HepG2 (cell line): Measurements from ENCODE around the gene ANKRD44. TPM values are rescaled to one million over a fixed set of nuclear protein-coding genes. Genes with fewer than 3 reads are reported as not detected.

Experiments
- CTCF ChIP-seq: sonication (generic); formaldehyde crosslinking; IDR thresholded peaks from 2 replicates; pipeline ENCODE4 v1.5.0; 2020; ENCODE audit warnings: mild to moderate bottlenecking, missing genetic modification reagents, moderate library complexity
- DPF2 ChIP-seq: sonication (generic); formaldehyde crosslinking; IDR thresholded peaks from 2 replicates; pipeline ENCODE4 v1.4.0; 2020; ENCODE audit warnings: mild to moderate bottlenecking, low read depth, missing genetic modification reagents, borderline replicate concordance
- FOSL1 ChIP-seq: sonication (generic); formaldehyde crosslinking; IDR thresholded peaks from 2 replicates; pipeline ENCODE4 v1.9.0; 2021; ENCODE audit warnings: missing genetic modification reagents, borderline replicate concordance
- HDAC1 ChIP-seq: sonication (generic); formaldehyde crosslinking; IDR thresholded peaks from 2 replicates; pipeline ENCODE4 v1.5.1; 2020; ENCODE audit warnings: mild to moderate bottlenecking, missing genetic modification reagents
- HINFP ChIP-seq: sonication (generic); formaldehyde crosslinking; IDR thresholded peaks from 2 replicates; pipeline ENCODE4 v1.4.0; 2020; ENCODE audit warnings: low read depth, mild to moderate bottlenecking, missing genetic modification reagents
- JUNB ChIP-seq: sonication (generic); formaldehyde crosslinking; IDR thresholded peaks from 2 replicates; pipeline ENCODE4 v1.8.0; 2022; ENCODE audit warnings: missing genetic modification reagents, mild to moderate bottlenecking, borderline replicate concordance
- KMT2B ChIP-seq: IDR thresholded peaks from 2 replicates; pipeline ENCODE4 v1.6.1; 2016; ENCODE audit warnings: missing genetic modification reagents, missing compliant biosample characterization
- NR2F1 ChIP-seq, 2 experiments: fragments of 450-650 bp in 1 of 2; formaldehyde crosslinking in 1 of 2; IDR thresholded peaks; 2 replicates each; pipeline versions ENCODE4 v1.5.0 to v1.6.1; 2016 to 2020; ENCODE audit warnings: mild to moderate bottlenecking in 1 of 2, missing compliant biosample characterization in 1 of 2, missing genetic modification reagents in 1 of 2, moderate library complexity in 1 of 2
- POGK ChIP-seq: sonication (generic); formaldehyde crosslinking; conservative IDR thresholded peaks from 2 replicates; pipeline ENCODE4 v1.8.0; 2022; ENCODE audit warnings: mild to moderate bottlenecking, moderate library complexity, missing genetic modification reagents
- RARA ChIP-seq: IDR thresholded peaks from 2 replicates; pipeline ENCODE4 v1.6.1; 2016; ENCODE audit warnings: missing genetic modification reagents, missing compliant biosample characterization
- SOX13 ChIP-seq, 3 experiments: fragments of 450-650 bp in 1 of 3; sonication (generic) in 1 of 3; formaldehyde crosslinking in 1 of 3; IDR thresholded peaks in 2 of 3; conservative IDR thresholded peaks in 1 of 3; 2 replicates each; pipeline versions ENCODE4 v1.5.0 to v1.6.1; 2016 to 2020; ENCODE audit warnings: antibody characterized with exemption in 1 of 3, mild to moderate bottlenecking in 1 of 3, missing compliant biosample characterization in 1 of 3, missing genetic modification reagents in 1 of 3, moderate library complexity in 1 of 3
- SOX5 ChIP-seq: IDR thresholded peaks from 2 replicates; pipeline ENCODE4 v1.6.1; 2016; ENCODE audit warnings: borderline replicate concordance
- TFAP4 ChIP-seq: sonication (generic); IDR thresholded peaks from 2 replicates; pipeline ENCODE4 v1.6.1; 2016; ENCODE audit warnings: low read depth, borderline replicate concordance
- XRCC5 ChIP-seq: fragments of 200-400 bp; formaldehyde crosslinking; optimal IDR thresholded peaks from 2 replicates; pipeline ENCODE3; 2017; ENCODE audit warnings: mild to moderate bottlenecking, low read length
- ZBTB20 ChIP-seq: sonication (generic); formaldehyde crosslinking; IDR thresholded peaks from 2 replicates; pipeline ENCODE4 v1.8.1; 2023; ENCODE audit warnings: missing genetic modification reagents, low read depth, mild to moderate bottlenecking, borderline replicate concordance
- ZKSCAN8 ChIP-seq: IDR thresholded peaks from 2 replicates; pipeline ENCODE4 v1.6.1; 2016; ENCODE audit warnings: borderline replicate concordance, missing genetic modification reagents, missing compliant biosample characterization
- ZMYM4 ChIP-seq: sonication (generic); formaldehyde crosslinking; IDR thresholded peaks from 2 replicates; pipeline ENCODE4 v1.8.1; 2023; ENCODE audit warnings: mild to moderate bottlenecking, missing genetic modification reagents
- ZNF180 ChIP-seq: sonication (generic); formaldehyde crosslinking; IDR thresholded peaks from 2 replicates; pipeline ENCODE4 v1.4.0; 2020; ENCODE audit warnings: low read depth, missing genetic modification reagents, borderline replicate concordance
- ZNF747 ChIP-seq: sonication (generic); formaldehyde crosslinking; IDR thresholded peaks from 2 replicates; pipeline ENCODE4 v1.8.1; 2023; ENCODE audit warnings: missing genetic modification reagents, mild to moderate bottlenecking, borderline replicate concordance
- ZNF761 ChIP-seq: sonication (generic); formaldehyde crosslinking; conservative IDR thresholded peaks from 2 replicates; pipeline ENCODE4 v1.4.0; 2020; ENCODE audit warnings: mild to moderate bottlenecking, missing genetic modification reagents
- ZNF816 ChIP-seq: sonication (generic); formaldehyde crosslinking; IDR thresholded peaks from 2 replicates; pipeline ENCODE4 v1.8.0; 2022; ENCODE audit warnings: missing genetic modification reagents, mild to moderate bottlenecking, borderline replicate concordance
- ZSCAN21 ChIP-seq: sonication (generic); formaldehyde crosslinking; IDR thresholded peaks from 2 replicates; pipeline ENCODE4 v1.8.0; 2022; ENCODE audit warnings: mild to moderate bottlenecking, missing genetic modification reagents, moderate library complexity, borderline replicate concordance
- polyA plus RNA-seq, 8 experiments: library from polyadenylated mRNA; depleted of rRNA in 3 of 8; stranded (reverse) in 7 of 8; unstranded in 1 of 8; fragments of >200 nt; fragmentation: Illumina TruSeq in 4 of 8; extraction: Trizol in 4 of 8; gene quantifications; 2 replicates each; pipeline versions ENCODE4 v1.2.1 to v1.2.3, GENCODE V29; 2011 to 2016; ENCODE audit warnings: low read depth in 4 of 8, missing spikeins in 1 of 8, mixed read lengths in 1 of 8; ENCODE audit not compliant: insufficient read depth in 1 of 8
- total RNA-seq, 5 experiments: library from RNA; depleted of rRNA; stranded (reverse); fragments of >200 nt; fragmentation: Illumina TruSeq; extraction: Trizol; gene quantifications; 2 replicates each; pipeline ENCODE4 v1.2.3, GENCODE V29; 2016; ENCODE audit warnings: low read depth in 1 of 5

Gene ANKRD44
- total and polyA plus RNA-seq, 2 of the 13 experiments (the other 11 are each of a cell fraction or from before 2014, with no cell fraction given), result 0.04 to 0.11 TPM

- TF ChIP-seq POGK (CRISPR knock-in tag) (no peak), XRCC5 (no peak), CTCF (CRISPR knock-in tag) (no peak), ZNF816 (0 out of 2 replicates have a peak, but pooled peaks have one; percentile 36), NR2F1 (CRISPR knock-in tag; IDR thresholded peaks at IDR 0.05) (no peak), HDAC1 (peak; percentile 56), ZNF761 (0 out of 2 replicates have a peak, but pooled peaks have one; percentile 31), ZMYM4 (peak; percentile 45; the same call in 1 of the 2 replicates), ZNF747 (CRISPR knock-in tag) (no peak; the same call in 1 of the 2 replicates), DPF2 (no peak), HINFP (CRISPR knock-in tag) (no peak), JUNB (CRISPR knock-in tag) (no peak), TFAP4 (no peak), ZSCAN21 (CRISPR knock-in tag) (no peak), FOSL1 (CRISPR knock-in tag) (no peak), RARA (CRISPR knock-in tag) (peak; percentile 39; the same call in 1 of the 2 replicates), ZKSCAN8 (CRISPR knock-in tag) (no peak), KMT2B (CRISPR knock-in tag) (no peak), ZNF180 (CRISPR knock-in tag) (no peak), SOX5 (CRISPR knock-in tag) (peak; percentile 5; the same call in 1 of the 2 replicates), SOX13 (IDR thresholded peaks at IDR 0.05) (0 out of 2 replicates have a peak, but pooled peaks have one; percentile 23), SOX13 (CRISPR knock-in tag; conservative IDR thresholded peaks at IDR 0.05 in 1 of 2, IDR thresholded peaks at IDR 0.05 in 1 of 2) (no peak), ZBTB20 (CRISPR knock-in tag) (no peak)
Observed at GRCh38 chr2:197158591-197159550, 151.7 kb downstream of the ANKRD44 start (continued).
